LHCN-M2 (cell line): ENCODE data around the gene ADGRE3. TPM values are rescaled to one million over a fixed set of nuclear protein-coding genes. Genes with fewer than 3 reads are reported as not detected.
A peak's percentile ranks its signal among the peaks of the same experiment; 100 is the strongest.
"Not testable (repeated sequence)": the region's sequence is repeated elsewhere in the genome, so short reads cannot be mapped to it uniquely, and the experiment has no call there.

Source experiments
- DNase-seq: peaks from one replicate; pipeline ENCODE4 v3.0.0-alpha.2; 2012; ENCODE audit warnings: low read depth
- total RNA-seq: library from RNA; depleted of rRNA; stranded (reverse); fragments of >200 nt; gene quantifications from 2 replicates; pipeline ENCODE4 v1.2.3, GENCODE V29; 2014

The ADGRE3 gene
- total RNA-seq, 1 experiment from 2014 or later, result not detected

GRCh38 chr19:14670408-14670807 lies 4.2 kb downstream of the ADGRE3 start:
- no peak for DNase-seq

- DNase-seq, result no peak
Observed at GRCh38 chr19:14669940-14670339, 4.7 kb downstream of the ADGRE3 start.

- DNase-seq, result no peak
Observed at GRCh38 chr19:14661372-14661924, 13.2 kb downstream of the ADGRE3 start.

GRCh38 chr19:14659874-14660489 lies 14.7 kb downstream of the ADGRE3 start:
- no peak for DNase-seq

GRCh38 chr19:14655726-14656125 lies 18.9 kb downstream of the ADGRE3 start:
- DNase-seq, result no peak

GRCh38 chr19:14654786-14655560 lies 19.7 kb downstream of the ADGRE3 start:
- DNase-seq, result no peak

GRCh38 chr19:14650161-14650560 lies 24.5 kb downstream of the ADGRE3 start:
- no peak for DNase-seq

- DNase-seq, result no peak
Observed at GRCh38 chr19:14649020-14649419, 25.6 kb downstream of the ADGRE3 start.

GRCh38 chr19:14648506-14648905 lies 26.1 kb downstream of the ADGRE3 start:
- DNase-seq, result no peak

- no peak for DNase-seq
Observed at GRCh38 chr19:14639536-14640277, 34.9 kb downstream of the ADGRE3 start.

GRCh38 chr19:14632286-14632685 lies 42.4 kb downstream of the ADGRE3 start:
- DNase-seq, result peak; percentile 38

GRCh38 chr19:14629557-14629956 lies 45.1 kb downstream of the ADGRE3 start:
- no peak for DNase-seq

GRCh38 chr19:14624491-14624890 lies 50.2 kb downstream of the ADGRE3 start:
- not testable (repeated sequence) for DNase-seq

GRCh38 chr19:14619404-14619803 lies 55.2 kb downstream of the ADGRE3 start:
- no peak for DNase-seq

GRCh38 chr19:14616407-14616806 lies 58.2 kb downstream of the ADGRE3 start:
- no peak for DNase-seq

GRCh38 chr19:14615623-14616022 lies 59.0 kb downstream of the ADGRE3 start:
- no peak for DNase-seq

GRCh38 chr19:14614099-14614412 lies 60.6 kb downstream of the ADGRE3 start:
- no peak for DNase-seq

GRCh38 chr19:14613399-14614098 lies 61.1 kb downstream of the ADGRE3 start:
- not testable (repeated sequence) for DNase-seq

GRCh38 chr19:14612657-14613056 lies 62.0 kb downstream of the ADGRE3 start:
- no peak for DNase-seq

- DNase-seq, result not testable (repeated sequence)
Observed at GRCh38 chr19:14612242-14612641, 62.4 kb downstream of the ADGRE3 start.

GRCh38 chr19:14611051-14611450 lies 63.6 kb downstream of the ADGRE3 start:
- no peak for DNase-seq

GRCh38 chr19:14606627-14607026 lies 68.0 kb downstream of the ADGRE3 start:
- no peak for DNase-seq
